ENCODE data around the gene TUBGCP6.

The TUBGCP6 gene

DNA sequence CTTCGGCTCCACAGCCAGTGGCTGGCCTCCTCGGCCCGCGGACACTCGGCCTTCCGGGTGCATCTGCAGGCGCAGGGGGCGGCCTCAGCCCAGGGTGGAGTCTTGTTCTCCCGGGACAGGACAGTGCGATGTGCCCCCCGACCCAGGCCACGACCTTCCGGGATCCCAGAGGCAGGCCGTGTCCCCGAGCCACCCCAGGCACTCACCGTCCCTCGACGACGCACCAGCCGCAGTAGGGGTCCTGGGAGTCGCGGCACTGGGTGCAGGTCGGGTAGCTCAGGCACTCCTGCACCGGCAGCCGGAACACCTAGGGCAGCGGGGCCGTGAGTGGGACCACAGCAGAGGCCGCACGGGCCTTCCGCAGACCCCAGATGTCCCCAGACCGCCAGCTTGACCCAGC, 42.9 kb upstream of the TUBGCP6 start:
- no peak for TF ChIP-seq ZFX (IDR thresholded peaks at IDR 0.05; ENCODE audit: borderline replicate concordance)
- TF ChIP-seq, protein P1, sequence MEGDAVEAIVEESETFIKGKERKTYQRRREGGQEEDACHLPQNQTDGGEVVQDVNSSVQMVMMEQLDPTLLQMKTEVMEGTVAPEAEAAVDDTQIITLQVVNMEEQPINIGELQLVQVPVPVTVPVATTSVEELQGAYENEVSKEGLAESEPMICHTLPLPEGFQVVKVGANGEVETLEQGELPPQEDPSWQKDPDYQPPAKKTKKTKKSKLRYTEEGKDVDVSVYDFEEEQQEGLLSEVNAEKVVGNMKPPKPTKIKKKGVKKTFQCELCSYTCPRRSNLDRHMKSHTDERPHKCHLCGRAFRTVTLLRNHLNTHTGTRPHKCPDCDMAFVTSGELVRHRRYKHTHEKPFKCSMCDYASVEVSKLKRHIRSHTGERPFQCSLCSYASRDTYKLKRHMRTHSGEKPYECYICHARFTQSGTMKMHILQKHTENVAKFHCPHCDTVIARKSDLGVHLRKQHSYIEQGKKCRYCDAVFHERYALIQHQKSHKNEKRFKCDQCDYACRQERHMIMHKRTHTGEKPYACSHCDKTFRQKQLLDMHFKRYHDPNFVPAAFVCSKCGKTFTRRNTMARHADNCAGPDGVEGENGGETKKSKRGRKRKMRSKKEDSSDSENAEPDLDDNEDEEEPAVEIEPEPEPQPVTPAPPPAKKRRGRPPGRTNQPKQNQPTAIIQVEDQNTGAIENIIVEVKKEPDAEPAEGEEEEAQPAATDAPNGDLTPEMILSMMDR (IDR thresholded peaks at IDR 0.05), result no peak
- H3K27ac ChIP-seq, result no peak overlapping the region

DNA sequence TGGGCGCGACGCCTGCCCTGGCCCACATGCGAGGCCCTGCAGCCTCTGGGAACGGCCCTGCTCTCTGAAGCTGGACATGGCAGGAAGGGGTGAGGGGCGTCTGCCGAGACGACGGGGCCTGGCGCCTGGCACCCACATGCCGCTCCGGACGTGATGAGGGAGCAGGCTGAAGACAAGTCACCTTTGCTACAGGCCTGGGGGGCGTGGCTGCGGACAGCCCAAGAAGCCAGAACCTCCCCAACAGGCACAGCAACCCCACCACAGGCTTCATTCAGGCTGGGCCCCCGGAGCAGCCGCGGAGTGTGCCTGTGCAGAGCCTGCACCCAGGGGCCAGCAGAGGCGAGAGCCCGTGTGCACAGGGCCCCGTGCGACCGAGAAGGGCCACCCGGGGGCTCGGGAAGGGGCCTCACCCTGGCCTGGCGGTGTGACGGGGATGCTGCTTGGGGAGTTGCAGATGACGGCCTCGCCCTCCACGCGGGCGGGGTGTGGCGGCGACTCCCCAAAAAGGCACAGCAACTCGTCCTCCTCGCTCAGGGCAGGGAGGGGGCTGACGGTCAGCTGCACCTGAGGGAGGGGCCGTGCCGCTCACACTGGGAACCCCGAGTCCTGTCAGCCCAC, 42.0 kb upstream of the TUBGCP6 start:
- TF ChIP-seq, protein P1 (IDR thresholded peaks at IDR 0.05), result no peak
- TF ChIP-seq ZFX (IDR thresholded peaks at IDR 0.05; ENCODE audit: borderline replicate concordance), result no peak
- H3K27ac ChIP-seq, result no peak overlapping the region

DNA sequence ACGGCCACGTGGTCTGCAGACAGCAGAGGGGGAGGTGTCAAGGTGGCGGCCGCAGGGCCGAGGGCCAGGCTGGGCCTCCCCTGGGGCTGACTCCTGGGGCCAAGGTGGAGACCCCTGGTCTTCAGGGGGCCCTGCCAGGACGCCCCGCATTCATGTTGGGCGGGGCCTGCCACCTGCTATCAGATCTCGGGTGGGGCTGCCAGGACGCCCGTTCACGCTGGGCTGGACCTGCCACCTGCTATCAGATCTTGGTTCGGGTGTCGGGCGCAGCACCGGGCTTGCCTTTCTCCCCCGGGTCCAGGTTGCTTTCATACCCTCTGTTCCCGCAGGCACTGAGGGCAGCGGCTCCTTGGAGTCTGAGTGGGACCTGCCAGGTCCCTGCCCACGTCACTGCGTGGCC, 41.5 kb upstream of the TUBGCP6 start:
- H3K27ac ChIP-seq, result no peak overlapping the region
- TF ChIP-seq ZFX (IDR thresholded peaks at IDR 0.05; ENCODE audit: borderline replicate concordance), result no peak
- TF ChIP-seq, protein P1 (IDR thresholded peaks at IDR 0.05), result no peak

DNA sequence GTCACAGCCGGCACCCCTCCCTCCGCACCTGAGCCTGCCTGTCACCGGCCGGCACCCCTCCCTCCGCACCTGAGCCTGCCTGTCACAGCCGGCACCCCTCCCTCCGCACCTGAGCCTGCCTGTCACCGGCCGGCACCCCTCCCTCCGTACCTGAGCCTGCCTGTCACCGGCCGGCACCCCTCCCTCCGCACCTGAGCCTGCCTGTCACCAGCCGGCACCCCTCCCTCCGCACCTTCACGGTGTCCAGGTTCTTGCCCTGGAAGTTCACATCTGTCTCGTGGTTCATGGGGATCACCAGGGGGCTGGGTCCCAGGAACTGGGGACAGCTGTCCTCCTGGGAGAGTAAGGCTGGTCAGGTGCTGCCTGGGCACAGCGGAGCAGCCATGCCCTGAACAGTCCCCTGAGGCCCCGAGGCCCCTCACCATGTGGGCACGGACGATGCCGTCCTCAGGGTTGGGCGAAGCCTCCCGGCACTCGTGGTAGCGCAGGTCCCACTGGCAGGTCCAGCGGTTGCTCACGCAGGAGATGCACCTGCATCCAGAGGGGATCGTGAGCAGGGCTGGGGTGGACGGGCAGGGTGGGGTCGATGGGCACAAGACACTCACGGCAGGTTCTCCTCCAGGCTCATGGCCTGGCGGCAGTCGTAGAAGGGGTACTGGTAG, 40.9 kb upstream of the TUBGCP6 start:
- no peak overlapping the region for H3K27ac ChIP-seq
- no peak for TF ChIP-seq ZFX (IDR thresholded peaks at IDR 0.05; ENCODE audit: borderline replicate concordance)
- TF ChIP-seq, protein P1 (IDR thresholded peaks at IDR 0.05), result no peak

DNA sequence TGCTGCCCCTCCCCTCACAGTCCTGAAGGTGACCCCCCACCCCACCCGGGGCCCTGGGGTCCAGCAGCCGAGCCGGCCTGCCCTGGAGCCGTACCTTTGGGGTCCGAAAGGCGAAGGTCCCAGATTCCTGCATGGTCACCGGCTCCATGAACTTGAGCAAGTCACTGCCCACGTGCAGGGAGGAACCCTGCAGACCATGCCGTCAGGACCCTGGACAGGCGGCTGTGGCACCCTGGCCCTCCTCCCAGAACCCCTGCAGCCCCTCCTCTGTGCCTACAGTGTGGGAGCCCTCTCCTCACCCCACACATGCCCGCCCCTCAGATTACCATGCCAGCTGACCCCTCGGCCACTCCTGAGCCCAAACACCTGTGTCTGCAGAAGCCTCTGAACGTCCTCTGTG, 39.7 kb upstream of the TUBGCP6 start:
- H3K27ac ChIP-seq, result no peak overlapping the region
- TF ChIP-seq, protein P1 (IDR thresholded peaks at IDR 0.05), result no peak
- TF ChIP-seq ZFX (IDR thresholded peaks at IDR 0.05; ENCODE audit: borderline replicate concordance), result no peak

DNA sequence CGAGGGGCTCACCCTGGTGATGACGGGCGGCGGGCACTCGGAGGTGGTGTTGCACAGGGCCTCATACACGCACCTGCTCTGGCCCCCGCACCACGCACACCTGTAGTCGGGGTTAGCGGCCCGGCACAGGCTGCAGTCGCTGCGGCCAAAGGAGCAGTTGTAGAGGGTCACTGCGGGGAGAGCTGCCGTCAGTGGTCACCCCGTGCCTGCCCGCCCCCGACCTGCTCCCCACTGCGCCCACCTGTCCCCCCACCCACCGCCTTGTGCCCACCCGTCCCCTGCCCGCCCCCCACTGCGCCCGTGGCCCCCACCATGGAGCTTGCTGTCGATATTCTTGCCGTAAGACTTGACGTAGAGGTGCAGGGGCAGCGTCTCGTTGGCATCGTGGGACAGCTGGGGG, 39.0 kb upstream of the TUBGCP6 start:
- H3K27ac ChIP-seq, result no peak overlapping the region
- TF ChIP-seq ZFX (IDR thresholded peaks at IDR 0.05; ENCODE audit: borderline replicate concordance), result no peak
- TF ChIP-seq, protein P1 (IDR thresholded peaks at IDR 0.05), result no peak

DNA sequence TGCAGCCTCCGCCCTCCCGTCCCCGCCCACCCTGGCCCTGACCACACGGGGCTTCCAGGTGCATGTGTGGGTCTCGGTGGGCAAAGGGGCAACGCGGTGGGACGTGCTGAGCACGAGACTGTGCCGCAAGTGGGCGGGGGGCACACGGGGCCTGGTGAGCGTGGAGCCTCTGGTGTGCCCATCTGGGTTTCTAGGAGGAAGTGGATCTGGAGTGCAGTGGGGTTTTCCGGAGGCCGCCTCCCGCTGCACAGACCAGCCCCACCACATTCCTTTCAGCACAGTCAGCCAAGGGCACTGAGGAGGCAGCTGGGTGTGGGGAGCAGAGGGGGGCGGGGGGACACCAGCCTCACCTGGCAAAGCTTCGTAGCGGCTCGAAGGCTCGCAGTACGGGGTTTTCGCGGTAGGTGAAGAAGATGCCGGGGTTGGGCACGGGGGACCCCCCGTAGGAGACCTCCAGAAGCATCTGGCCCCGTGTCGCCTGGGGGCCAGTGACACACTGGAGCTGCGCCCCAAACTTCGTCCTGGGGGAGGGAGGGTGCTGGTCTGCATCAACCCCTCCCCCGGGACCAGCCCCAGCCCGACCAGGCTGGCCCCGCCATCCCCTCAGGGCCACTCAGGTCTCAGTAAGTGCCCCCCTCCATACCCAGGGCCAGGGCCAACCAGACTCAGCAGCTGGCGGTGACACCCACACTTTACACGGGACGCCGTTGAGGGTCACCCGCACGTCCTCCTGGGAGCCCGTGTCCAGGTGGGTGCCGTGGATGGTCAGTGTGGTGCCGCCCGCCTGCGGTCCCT, 37.7 kb upstream of the TUBGCP6 start:
- H3K27ac ChIP-seq, result no peak overlapping the region
- TF ChIP-seq, protein P1 (IDR thresholded peaks at IDR 0.05), result no peak
- TF ChIP-seq ZFX (IDR thresholded peaks at IDR 0.05; ENCODE audit: borderline replicate concordance), result no peak
